Measurements from ENCODE around the gene KDM4B. TPM values are rescaled to one million over a fixed set of nuclear protein-coding genes. Genes with fewer than 3 reads are reported as not detected.
A peak's percentile ranks its signal among the peaks of the same experiment; 100 is the strongest.

The KDM4B gene
- total and polyA plus RNA-seq, 2 of the 8 experiments (the other 6 are each of a cell fraction or from before 2014, with no cell fraction given): 12.0 to 31.9 TPM

DNA sequence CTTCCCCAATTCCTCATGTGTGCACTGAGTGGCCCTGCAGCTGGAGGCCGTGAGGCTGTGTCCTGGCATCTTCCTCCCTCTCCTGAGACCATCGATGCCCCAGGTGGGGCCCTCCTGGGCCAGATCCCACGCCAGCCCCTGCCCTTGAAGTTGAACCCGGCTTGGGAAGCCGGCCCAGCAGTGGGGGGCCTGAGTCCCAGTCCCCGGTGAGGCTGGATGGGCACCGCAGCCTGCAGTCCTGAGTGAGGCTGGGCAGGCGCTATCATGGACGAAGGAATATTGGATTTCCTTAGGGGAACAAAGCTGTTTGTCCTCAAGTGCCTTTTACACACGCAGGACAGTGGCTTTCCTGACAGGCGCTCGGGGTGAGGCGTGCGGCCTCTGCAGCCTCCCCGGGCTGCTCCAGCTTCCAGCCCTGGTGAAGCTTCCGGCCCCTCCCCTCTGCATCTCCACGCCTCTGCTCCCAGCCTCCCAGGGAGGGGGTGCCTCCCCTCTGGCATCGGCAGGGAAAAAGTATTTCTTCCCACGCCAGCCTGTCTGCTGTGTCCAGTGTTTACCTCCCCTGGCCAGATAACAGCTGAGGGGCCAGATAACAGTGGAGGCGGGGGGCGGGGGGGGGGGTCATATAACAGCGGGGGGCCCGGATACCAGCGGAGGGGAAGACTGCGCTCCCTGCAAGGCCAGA, 159.5 kb downstream of the KDM4B start:
- Histone ChIP-seq H2BK12ac (ENCODE audit: low read depth, low read length) (no peak overlapping the region), H3K79me2 (ENCODE audit: control insufficient read depth in 1 of 2, insufficient read depth in 2 of 2, low read length in 2 of 2) (no peaks in the 10 kb centered on the region), H3K36me3 (ENCODE audit: control insufficient read depth in 2 of 4, insufficient read depth in 4 of 4, low read length in 3 of 4) (no peaks in the 10 kb centered on the region; a peak in 2 of 8 replicates), H4K5ac (ENCODE audit: insufficient read length, low read depth, low read length) (no peak overlapping the region), H3K14ac (ENCODE audit: insufficient read length) (no peak overlapping the region), H2AK5ac (ENCODE audit: low read depth, low read length) (0 out of 2 replicates have a peak overlapping the region, but pooled peaks have one; percentile 26), H2BK20ac (ENCODE audit: low read length) (no peak overlapping the region), H4K8ac (ENCODE audit: extremely low read depth, insufficient read depth, low read length) (peak overlapping the region; percentile 29; the same call in 1 of the 2 replicates), H3K56ac (replicated peaks; ENCODE audit: insufficient read length, low read depth, low read length) (no peak overlapping the region), H4K20me1 (replicated peaks in 1 of 2; ENCODE audit: control insufficient read depth in 1 of 2, insufficient read depth in 2 of 2, low read length in 2 of 2) (no peaks in the 10 kb centered on the region), H3K27ac (ENCODE audit: low read depth, low read length) (no peak overlapping the region), H3K79me1 (ENCODE audit: low read depth, low read length) (0 out of 2 replicates have a peak, but pooled peaks cover 3% of the 10 kb centered on the region), H3K18ac (ENCODE audit: extremely low read depth, low read length) (no peak overlapping the region; the same call in 1 of the 2 replicates), H3K23me2 (ENCODE audit: low read depth, low read length) (no peaks in the 10 kb centered on the region), H3K9me3 (ENCODE audit: insufficient read depth in 2 of 2, low read depth in 1 of 2, low read length in 1 of 2) (no peaks in the 10 kb centered on the region), H3K4me2 (ENCODE audit: insufficient read depth in 1 of 2, low read depth in 2 of 2, low read length in 2 of 2) (no peak overlapping the region), H3K4ac (replicated peaks; ENCODE audit: insufficient read length, low read depth, low read length) (no peak overlapping the region), H3K4me1 (replicated peaks in 1 of 4; ENCODE audit: control insufficient read depth in 3 of 4, insufficient read depth in 4 of 4, low read length in 3 of 4) (peaks cover 5 to 57% (median 48%) of the 10 kb centered on the region in 4 experiments), H3K27me3 (replicated peaks in 1 of 4; ENCODE audit: control insufficient read depth in 3 of 4, extremely low read depth in 1 of 4, insufficient read depth in 3 of 4, low read length in 3 of 4) (no peaks in the 10 kb centered on the region), H4K91ac (replicated peaks; ENCODE audit: insufficient read length, low read length) (no peak overlapping the region), H3K4me3 (ENCODE audit: extremely low read depth in 1 of 4, insufficient read depth in 2 of 4, low read depth in 3 of 4, low read length in 4 of 4) (no peak overlapping the region), H2BK5ac (ENCODE audit: low read depth, low read length) (peak overlapping the region; percentile 75), H2BK15ac (ENCODE audit: low read length) (no peak overlapping the region), H2AFZ (ENCODE audit: low read length) (no peak overlapping the region), H3K23ac (ENCODE audit: insufficient read length) (no peak overlapping the region), H2BK120ac (replicated peaks; ENCODE audit: low read depth, low read length) (no peak overlapping the region), H3K9ac (replicated peaks in 1 of 4; ENCODE audit: extremely low read depth in 1 of 4, low read depth in 3 of 4, low read length in 3 of 4) (no peak overlapping the region)
- TF ChIP-seq SP1 (IDR thresholded peaks at IDR 0.05; ENCODE audit: low read depth, low read length): no peak
- TF ChIP-seq GABPA (IDR thresholded peaks at IDR 0.05; ENCODE audit: borderline replicate concordance, insufficient read depth, low read length): peak; percentile 12; the same call in 1 of the 2 replicates
- POLR2A ChIA-PET (ENCODE audit: partially characterized antibody): no interaction called here
- CTCF ChIA-PET (ENCODE audit: partially characterized antibody): interaction anchor here (1.0 to 2.1 kb wide), 10 partner anchors 9 to 77 kb away, joined by 3 to 10 read pairs (median 4); no protein-coding TSS in a partner anchor
- 82% methylated on average over 14 of the region's 25 CpGs; no CpG with 5 or more reads in 1 of the 2 experiments for WGBS, 2 experiments (ENCODE audit: extremely low coverage in 1 of 2, insufficient coverage in 1 of 2, insufficient read length in 1 of 2, insufficient replicate concordance in 2 of 2, low coverage in 1 of 2, low lambda C conversion rate in 2 of 2, missing lambda C conversion rate in 1 of 2)
- FAIRE-seq (no peak), DNase-seq (ENCODE audit: low read depth in 1 of 2, low spot score in 2 of 2) (no peak)
